Mucosa of gallbladder (tissue), 1 donor: ENCODE data around the gene EXOC7. TPM values are rescaled to one million over a fixed set of nuclear protein-coding genes. Genes with fewer than 3 reads are reported as not detected.

Experiments
- DNase-seq: peaks from one replicate; pipeline ENCODE4 v3.0.0-alpha.2; 2020; ENCODE audit warnings: low spot score
- total RNA-seq: library from RNA; stranded (reverse); gene quantifications from one replicate; pipeline ENCODE4 v1.2.1, GENCODE V29; 2021
- donor health status: DM: no; HTN: no; CAD: no.

EXOC7 gene, protein sequence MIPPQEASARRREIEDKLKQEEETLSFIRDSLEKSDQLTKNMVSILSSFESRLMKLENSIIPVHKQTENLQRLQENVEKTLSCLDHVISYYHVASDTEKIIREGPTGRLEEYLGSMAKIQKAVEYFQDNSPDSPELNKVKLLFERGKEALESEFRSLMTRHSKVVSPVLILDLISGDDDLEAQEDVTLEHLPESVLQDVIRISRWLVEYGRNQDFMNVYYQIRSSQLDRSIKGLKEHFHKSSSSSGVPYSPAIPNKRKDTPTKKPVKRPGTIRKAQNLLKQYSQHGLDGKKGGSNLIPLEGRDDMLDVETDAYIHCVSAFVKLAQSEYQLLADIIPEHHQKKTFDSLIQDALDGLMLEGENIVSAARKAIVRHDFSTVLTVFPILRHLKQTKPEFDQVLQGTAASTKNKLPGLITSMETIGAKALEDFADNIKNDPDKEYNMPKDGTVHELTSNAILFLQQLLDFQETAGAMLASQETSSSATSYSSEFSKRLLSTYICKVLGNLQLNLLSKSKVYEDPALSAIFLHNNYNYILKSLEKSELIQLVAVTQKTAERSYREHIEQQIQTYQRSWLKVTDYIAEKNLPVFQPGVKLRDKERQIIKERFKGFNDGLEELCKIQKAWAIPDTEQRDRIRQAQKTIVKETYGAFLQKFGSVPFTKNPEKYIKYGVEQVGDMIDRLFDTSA
- total RNA-seq: 163 TPM

DNA sequence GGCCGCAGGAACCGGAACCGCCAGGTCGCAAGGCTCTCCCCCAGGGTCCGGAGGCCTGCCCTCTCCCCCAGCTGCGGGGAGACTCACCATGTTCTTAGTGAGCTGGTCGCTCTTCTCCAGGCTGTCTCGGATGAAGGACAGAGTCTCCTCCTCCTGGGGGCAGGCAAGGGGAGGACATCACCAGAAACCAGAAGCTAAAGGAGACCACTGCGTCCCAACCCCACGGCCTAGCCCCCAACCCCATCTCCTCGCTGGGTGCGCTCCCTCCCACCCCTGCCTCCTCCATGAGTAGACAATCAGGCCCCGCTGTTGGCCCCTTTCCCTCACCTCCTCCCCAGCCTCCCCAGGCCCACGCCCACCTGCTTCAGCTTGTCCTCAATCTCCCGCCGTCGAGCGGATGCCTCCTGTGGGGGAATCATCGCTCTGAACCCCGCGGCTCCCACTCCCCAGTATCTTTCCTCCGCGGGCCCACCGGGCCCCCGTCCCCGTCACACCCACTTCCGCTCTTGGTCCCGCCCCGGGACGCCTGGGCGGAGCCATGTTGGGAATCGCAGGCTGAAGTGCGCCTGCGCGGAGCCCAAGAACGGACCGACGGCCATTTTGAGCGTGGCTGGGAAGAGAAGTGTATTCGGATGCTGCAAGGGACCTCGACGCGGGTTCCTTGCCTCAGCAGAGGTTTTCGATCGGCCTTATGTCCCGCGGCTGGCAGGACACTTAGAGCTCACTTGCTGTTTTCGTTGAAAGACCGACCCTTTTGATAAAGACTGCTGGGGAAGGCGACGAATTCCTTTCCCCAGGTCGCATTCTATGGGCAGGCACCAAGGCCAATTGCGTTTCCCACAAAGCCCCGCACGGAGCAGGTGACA lies at the start of gene EXOC7:
EXOC7 (minus strand) TSS at position 514 of the 866 bp plus-strand sequence; CDS start at position 419, 95 bp downstream.
- DNase-seq: peak; percentile 92

DNA sequence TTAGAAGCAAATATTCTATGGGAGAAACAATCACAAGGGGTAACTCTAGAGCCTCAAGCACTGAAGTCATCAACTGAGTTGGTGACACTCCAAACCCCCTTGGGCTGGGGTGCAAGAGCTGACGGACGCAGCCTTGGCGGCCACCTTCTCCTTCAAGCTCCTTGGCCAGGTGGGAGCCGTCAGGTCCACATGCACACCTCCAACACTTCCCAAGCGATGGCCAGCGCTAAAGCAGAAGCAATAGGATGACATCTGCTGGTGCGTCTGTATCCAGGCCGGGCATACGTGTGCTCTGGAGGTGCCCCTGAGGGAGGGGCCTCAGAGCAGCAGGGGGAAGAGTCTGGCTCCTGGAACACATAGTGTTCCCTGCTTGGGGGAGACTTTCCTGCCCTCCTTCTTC lies 49.6 kb upstream of the EXOC7 start:
- no peak for DNase-seq

DNA sequence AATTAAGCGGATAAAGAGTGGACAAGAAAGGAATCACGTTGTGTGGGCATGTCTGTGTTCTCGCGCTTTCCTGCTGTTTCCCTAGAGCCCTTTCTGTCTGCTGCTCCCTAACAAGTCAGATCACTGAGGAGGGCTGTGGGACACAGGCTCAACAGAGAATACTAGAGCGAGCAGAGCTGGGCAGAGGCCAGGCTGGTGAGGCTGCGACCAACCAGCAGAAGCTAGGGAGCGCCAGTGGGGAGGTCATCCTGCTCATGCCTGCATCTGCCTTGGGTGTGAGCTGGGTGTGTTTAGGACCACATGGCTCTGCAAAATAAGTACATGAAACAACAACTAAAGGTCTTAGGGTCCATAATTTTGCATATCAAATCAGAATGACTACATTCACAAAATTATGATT lies 49.0 kb upstream of the EXOC7 start:
- no peak for DNase-seq

DNA sequence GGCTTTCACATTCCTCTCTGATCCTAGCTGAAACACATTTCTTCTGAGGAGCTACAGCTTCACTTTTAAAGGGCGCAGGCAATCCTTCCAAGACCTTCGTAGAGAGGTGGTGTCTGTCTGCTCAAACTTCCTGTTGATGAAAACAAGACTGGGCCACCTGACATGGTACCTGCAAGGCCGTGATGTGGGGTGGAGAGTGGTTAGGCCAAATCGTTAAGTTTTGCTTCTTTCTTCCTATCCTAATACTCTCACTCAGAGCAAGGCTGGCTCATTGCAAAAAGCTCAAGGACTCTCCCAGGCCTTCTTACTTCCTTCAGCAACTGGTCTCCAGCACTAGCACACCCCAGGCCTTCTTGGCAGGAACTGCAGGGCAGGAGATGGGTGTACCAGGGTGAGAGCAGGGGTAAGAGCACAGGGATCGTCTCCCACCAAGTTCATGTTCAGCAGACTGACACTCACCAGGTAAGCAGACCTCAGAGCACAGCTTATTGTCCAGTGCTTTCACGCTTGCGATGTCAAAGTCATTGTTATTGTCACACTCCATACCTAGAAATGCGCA lies 48.4 kb upstream of the EXOC7 start:
- no peak for DNase-seq

DNA sequence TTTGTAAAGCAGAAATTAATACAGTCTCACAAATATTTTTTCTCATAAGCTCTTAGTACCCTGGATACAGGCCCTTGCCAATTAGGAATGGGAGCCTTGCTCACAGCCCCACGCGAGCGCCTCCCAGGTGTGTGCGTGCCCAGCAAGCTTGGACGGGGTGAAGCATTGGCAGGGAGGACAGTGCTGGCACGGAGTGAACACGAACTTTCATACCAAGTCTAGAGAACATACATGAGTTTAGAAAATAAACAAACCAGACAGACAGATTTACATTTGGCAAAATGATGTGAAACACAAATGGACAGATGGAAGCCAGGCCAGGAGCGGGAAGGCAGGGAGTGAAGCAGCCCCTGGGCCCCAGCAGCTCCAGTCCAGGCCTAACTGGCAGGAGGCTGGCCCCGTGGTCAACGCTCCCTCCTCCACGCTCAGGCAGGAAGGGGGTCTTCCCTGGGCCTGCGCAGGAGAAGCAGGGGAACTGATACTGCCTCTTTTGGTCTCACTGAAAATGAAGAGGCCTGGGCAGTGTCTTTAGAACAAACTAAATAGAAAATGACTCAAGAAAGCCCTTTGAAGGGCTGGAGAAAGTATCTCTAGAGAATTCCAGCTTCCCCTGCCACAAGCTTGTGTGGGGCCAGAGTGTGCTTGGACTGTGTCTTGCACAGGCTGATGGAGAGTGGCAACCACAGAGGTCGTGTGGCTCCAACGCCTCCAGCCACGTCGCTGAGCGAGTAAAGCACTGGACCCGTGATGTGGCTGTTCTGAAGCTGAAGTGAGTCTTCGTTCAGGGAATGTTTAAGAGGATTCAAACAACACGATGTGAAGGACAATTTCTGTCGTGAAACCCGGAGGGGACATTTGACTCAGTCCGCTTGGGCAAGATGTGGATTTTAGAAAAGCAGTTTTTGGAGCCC lies 47.4 kb upstream of the EXOC7 start:
- no peak for DNase-seq

DNA sequence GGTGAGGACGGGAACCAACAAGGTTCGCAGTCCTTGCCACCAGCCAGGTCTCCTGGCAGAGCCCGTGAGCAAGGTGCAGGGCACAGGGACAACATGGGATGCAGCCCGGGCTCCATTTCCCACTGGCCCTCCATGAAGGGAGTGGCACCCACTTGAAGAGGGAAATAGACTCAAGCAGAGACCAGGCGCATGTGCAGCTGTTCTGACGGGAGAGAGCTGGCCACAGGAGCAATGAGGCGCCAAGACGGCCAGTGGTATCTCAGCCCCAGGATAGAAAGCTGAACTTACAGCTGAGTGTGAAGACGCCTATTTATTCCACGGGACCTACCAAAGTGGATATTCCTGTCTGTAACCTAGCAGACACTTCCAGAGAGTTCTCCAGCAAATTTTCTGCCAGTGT lies 45.6 kb upstream of the EXOC7 start:
- no peak for DNase-seq

DNA sequence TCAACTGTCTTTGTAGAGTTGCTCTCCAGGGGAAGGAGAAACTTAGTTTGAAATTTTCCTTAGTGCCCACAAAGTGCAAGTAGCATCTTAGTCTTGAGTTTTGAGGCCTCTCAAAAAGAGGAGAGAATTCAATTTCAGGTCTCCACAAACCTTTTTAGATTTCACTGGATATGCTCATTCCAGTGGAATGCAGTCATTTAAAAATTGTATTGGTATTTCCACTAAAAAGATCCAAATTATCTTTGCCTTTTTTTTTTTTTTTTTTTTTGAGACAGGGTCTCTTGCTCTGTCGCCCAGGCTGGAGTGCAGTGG lies 44.4 kb upstream of the EXOC7 start:
- no peak for DNase-seq

DNA sequence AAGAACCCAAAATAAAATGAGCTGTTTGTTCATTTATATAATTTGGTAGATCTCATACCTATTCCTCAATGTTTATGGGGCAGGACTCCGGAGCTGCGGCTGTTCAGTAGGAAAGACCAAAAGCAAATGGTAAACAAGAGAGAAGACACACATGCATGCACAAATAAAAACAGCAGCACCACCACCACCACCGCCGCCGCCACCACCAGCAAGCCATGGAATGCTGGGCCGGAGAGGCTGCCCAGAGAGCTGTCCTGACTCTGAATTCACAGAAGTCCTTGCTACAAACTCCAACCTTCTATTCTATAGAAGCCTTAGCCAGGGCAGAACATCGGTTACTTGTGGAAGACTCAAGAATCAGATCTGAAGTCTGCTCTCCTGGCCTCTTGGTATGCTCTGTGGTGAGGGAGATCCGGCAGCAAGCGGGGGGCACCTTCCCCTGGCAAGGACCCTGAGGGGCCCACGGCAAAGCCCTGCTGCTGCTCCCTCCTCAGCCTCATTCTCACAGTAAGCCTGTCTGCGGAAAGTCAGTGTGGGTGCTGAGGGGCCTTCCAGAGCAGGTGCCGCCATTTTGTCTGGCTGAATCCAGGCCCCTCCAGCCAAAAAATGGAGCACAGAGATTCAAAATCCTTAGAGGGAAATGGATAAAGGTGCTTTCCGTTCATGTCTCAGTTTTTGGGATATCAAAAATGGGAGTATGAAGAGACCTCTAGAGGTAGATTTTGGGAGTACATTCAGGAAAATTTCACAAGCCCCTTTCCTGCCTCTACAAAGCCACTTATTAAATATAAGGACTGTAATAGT lies 43.8 kb upstream of the EXOC7 start:
- DNase-seq: no peak

DNA sequence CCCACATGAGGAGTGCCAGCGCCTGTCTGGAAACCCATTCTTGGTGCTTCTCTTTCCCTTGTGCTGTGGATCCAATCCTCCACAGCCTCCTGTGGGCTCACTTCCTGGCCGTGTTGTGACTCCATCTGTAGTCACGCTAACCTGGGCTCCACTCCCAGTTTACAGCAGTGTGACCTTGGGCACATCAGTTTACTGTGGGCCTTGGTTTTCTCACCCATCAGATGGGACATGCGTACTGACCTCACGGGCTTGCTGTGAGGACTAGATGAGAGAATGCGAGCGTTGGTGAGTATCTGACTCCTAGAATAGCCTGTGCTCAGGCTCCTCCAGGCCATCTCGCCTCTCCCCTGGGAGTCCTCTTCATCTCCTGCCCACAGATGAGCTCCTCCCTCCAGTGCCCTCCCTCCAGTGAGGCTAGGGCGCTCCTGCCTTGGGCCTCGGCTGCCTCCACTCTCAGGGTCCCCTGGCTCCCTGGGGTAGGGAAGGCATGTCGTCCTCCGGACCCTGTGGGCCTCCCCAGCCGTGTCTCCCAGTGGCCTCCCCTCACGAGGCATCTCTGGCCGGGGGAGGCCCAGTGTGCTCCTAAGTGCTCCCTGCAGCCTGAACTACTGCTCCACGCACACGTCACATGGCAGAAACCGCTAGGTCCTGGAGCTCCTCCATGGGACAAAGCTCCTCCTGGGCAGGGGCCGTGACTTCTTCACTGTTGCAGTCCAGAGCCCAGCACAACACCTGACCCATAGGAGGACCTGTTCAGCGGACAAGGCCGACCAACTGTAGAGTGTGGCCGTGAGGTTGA lies 42.7 kb upstream of the EXOC7 start:
- DNase-seq: no peak

DNA sequence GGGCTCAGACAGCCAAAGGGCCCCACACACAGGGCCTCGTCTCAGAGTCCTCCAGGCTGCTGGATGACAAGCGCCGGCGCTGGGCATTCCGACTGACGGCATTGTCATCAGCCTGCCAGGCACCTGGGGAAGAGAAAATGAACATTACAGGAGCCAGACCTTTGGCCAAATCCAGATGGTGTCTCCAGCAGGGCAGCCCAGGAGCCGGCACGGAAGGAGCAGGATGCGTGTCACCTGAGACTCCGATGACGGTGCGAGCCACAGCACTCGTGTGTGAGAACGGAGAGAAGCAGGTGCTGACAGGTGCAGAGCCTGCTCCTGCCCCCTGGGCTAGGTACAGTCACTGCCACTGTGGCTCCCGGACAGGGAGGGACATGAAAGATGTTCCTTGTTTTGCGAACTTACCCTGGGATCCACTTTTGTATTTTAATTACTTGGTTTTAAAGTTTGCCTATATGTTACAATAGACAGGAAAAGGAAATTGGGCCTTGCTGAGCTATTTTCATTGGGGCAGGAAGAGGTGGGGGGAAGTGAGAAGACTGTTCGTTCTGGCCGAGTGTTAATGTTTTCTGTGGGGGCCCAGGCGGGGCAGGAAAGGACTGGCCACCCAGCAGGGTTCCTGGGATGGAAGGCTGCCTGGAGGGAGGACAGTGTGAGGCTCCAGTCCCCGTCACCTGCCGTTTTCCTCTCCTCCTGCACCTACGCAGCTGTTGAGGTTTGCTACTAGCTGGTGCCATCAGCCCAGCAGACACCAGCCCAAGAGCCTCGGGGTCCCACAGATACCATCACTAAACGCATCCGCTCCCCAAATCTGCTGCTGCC lies 41.9 kb upstream of the EXOC7 start:
- DNase-seq: no peak

DNA sequence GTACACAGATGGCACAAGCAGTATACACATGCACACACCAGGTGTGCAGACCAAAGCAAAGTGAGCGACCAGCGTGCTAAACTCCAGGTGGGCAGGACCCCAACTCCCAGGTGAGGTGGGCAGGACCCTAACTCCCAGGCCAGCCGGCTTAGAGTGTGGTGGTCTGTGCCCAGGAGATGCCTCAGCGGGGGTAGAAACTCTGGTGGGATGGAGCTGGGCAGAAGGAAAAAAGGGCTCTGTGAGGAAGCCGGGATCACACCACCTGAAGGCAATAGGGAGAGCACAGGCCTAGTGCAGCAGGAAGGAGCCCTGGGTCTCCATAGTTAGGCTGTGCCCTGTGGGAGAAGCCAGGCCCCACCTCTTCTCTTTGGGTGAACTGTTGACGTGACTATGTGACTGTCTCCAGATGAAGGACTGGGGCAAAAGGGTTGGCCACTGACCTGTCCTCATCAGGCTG lies 39.0 kb upstream of the EXOC7 start:
- no peak for DNase-seq

DNA sequence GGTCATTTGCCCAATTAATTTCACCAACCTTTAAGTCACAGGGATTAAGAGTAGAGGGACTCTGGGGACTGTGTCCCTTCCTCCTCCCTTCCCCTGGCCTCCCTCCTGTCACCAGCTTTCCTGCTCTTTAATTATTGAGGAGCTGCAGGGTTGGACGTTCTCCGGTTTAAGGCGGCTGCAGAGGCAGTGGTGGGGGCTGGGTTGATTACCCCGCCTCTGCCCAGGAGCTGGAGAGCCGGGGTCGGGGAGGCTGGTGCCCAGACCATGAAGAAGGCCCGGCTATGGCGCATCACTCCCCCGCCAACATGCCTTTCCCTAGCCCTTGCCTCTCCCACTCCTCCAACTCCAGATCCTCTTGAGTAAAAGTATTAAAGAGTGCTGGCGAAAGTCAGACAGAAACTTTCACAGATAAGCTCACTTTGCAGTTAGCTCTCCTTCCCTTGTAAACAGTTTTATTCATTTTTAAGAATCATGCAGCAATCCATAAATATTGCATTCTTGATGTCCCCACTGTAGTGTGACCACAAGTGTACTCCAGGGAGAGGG lies 38.5 kb upstream of the EXOC7 start:
- no peak for DNase-seq

DNA sequence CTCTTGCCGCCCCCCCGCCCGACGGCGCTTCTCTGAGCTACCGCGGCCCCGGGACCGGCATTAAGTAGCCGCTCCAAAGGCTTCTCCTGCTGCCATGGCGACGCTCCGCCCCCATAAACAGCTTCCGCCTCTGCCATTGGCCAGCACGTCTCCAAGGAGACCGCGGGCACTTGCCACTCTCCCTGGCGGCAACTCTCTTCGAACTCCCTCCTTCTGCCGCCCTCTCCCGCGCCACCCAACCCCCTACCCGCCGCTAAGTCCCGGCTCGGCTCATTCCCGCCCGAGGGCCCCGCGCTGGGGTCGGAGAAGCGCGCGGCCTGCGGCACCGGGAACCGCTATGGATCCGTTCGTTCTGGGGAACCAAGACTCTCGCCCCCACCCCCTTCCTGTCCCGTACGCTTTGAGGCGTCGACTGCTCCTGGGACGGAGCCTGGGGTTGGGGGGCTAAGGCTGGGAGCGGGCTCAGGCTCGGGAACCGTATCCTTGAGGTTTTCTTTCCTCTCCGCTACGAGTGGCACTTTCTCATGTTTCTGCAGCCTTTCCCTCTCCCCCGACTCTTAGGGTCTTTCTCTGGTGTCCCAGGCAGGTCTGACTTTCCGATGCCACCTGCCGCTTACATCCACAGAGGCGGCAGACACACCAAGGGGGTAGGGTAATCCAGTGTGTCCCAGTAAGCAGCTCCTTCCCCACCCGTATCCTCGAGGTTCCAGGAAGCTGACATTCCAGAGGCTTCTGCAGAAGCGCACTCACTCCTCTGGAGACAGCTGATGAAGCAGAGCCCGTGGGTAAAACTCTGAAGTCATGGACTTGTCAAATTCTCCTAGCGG lies 37.8 kb upstream of the EXOC7 start, which contains the start of gene FOXJ1:
FOXJ1 (minus strand) TSS at position 34 of the 827 bp plus-strand sequence. CDS start 850 bp downstream, outside the sequence.
- peak; percentile 92 for DNase-seq

DNA sequence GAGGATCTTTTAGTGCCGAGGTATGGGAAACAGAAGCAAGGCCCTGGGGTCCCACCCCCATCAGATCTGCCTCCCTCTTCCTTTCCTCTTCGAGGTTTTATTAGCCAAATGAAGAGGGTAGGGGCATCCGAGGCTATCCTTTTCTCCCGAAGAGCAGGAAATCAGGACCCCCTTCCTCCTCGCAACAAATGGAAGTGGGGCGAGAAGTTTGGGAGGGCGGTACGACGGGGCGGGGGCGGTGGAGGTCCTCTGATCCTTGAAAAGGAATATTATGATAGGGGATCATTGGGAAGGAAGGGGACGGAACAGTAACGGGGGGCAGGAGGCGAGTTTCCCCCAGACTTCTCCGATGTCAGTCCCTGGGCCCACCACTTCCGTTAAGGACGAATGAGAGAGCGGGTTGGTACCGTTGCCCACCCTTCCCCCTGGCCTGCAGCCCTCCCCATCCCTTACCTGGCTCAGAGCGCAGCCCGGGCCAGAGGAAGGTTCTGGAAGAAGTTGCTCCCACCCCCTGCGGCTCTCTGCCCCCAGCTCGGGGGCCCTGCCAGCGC lies 37.1 kb upstream of the EXOC7 start:
- no peak for DNase-seq

DNA sequence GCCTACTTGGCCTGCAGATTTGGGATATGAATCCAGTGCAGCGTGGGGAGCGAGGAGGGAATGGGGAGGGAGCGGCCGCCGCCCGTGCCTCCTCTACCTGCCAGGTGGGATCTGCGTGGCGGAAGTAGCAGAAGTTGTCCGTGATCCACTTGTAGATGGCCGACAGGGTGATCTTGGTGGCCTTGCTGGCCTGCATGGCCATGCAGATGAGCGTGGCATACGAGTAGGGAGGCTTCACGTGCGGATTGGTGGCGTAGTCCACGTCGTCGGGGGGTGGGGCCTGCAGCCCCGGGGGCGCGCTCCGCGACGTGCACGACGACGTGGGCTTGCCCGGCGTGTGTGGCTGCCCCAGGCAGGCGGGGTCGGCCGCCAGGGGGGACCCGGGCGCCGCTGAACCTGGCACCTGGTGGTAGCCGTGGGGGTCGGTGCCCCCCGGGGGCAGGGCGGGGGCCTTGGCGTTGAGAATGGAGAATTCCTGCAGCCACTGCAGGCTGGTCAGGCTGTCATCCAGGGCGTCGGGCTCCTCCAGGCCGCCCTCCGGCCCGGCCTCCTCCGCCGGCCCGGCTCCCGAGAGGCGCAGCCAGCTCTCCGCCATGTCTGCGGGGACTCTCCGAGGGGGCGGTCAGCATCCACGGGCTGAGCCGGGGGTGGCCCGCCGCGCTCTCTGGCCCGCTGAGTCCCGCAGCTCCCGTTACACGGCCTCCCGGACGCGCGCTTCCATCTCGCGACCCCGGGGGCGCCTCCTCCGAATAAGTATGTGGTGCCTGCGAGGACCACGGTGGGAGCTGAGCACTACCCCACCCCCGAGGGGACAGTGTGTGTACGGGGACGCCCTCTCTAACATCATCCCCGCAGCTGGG lies 36.4 kb upstream of the EXOC7 start:
- DNase-seq: no peak
